Measurements from ENCODE around the gene SYT17. TPM values are rescaled to one million over a fixed set of nuclear protein-coding genes. Genes with fewer than 3 reads are reported as not detected.

The SYT17 gene
- total RNA-seq, 1 donor from 2014 or later, result not detected

DNA sequence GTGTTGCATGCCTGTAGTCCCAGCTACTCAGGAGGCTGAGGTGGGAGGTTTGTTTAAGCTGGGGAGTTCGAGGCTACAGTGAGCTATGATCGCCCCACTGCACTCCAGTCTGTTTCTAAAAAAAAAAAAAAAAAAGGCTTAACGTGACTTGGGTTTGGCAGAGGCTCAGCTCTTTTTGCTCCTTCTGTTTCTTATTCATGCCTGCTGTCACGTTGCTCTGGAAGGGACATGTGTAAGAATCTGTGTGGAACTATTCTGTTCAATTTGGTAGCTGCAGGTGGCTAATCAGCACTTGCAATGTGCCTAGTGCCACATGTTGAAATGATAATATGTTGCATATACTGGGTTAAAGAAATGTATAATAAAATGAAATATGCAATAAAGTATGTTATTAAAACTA lies 20.9 kb upstream of the SYT17 start:
- no peaks in the 10 kb centered on the region for H3K4me1 Mint-ChIP-seq (ENCODE audit: unreplicated experiment)
- peaks cover 44% of the 10 kb centered on the region for H3K27me3 Mint-ChIP-seq (ENCODE audit: unreplicated experiment)
- no peak overlapping the region for H3K27ac Mint-ChIP-seq (ENCODE audit: unreplicated experiment)
- no peaks in the 10 kb centered on the region for H3K36me3 Mint-ChIP-seq (ENCODE audit: unreplicated experiment)
- TF ChIP-seq, protein P1, sequence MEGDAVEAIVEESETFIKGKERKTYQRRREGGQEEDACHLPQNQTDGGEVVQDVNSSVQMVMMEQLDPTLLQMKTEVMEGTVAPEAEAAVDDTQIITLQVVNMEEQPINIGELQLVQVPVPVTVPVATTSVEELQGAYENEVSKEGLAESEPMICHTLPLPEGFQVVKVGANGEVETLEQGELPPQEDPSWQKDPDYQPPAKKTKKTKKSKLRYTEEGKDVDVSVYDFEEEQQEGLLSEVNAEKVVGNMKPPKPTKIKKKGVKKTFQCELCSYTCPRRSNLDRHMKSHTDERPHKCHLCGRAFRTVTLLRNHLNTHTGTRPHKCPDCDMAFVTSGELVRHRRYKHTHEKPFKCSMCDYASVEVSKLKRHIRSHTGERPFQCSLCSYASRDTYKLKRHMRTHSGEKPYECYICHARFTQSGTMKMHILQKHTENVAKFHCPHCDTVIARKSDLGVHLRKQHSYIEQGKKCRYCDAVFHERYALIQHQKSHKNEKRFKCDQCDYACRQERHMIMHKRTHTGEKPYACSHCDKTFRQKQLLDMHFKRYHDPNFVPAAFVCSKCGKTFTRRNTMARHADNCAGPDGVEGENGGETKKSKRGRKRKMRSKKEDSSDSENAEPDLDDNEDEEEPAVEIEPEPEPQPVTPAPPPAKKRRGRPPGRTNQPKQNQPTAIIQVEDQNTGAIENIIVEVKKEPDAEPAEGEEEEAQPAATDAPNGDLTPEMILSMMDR (IDR thresholded peaks at IDR 0.05), result no peak
- no peak for DNase-seq (ENCODE audit: extremely low spot score, unreplicated experiment)
- no peak overlapping the region for H3K4me3 Mint-ChIP-seq (ENCODE audit: unreplicated experiment)
- H3K9me3 Mint-ChIP-seq (ENCODE audit: unreplicated experiment), result peaks cover 6% of the 10 kb centered on the region

DNA sequence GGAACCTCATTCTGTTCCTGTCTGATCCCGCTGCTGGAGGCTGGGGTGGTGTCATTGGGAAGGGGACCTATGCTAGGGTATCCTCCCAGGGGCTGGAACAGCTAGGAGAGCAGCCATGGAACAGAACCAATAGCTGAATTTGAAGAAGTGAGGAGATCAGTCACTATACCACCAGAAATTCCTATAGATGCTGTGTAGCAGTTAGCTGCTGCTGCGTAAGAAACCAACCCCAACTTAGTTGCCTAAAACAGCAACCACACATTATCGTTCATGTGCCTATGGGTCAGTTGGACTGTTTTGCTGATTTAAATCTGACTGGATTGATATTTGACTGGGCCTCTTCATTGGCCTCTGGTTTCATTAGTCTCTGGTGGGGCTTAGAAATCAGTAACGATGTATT lies 20.4 kb upstream of the SYT17 start:
- Mint-ChIP-seq H3K36me3 (ENCODE audit: unreplicated experiment) (no peaks in the 10 kb centered on the region), H3K27me3 (ENCODE audit: unreplicated experiment) (peaks cover 44% of the 10 kb centered on the region), H3K4me1 (ENCODE audit: unreplicated experiment) (no peaks in the 10 kb centered on the region), H3K4me3 (ENCODE audit: unreplicated experiment) (no peak overlapping the region), H3K27ac (ENCODE audit: unreplicated experiment) (no peak overlapping the region), H3K9me3 (ENCODE audit: unreplicated experiment) (peaks cover 6% of the 10 kb centered on the region)
- no peak for DNase-seq (ENCODE audit: extremely low spot score, unreplicated experiment)
- TF ChIP-seq, protein P1 (IDR thresholded peaks at IDR 0.05), result no peak

DNA sequence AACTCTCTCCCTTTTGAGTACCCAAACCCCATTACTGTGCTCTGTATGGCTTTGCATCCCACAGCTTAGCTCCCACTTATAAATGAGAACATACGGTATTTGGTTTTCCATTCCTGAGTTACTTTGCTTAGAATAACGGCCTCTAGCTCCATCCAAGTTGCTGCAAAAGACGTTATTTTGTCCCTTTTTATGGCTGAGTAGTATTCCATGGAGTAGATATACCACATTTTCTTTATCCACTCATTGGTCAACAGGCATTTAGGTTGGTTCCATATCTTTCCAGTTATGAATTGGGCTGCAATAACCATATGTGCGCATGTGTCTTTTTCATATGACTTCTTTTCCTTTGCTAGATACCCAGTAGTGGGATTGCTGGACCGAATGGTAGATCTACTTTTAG lies 19.9 kb upstream of the SYT17 start:
- Mint-ChIP-seq H3K4me3 (ENCODE audit: unreplicated experiment) (no peak overlapping the region), H3K36me3 (ENCODE audit: unreplicated experiment) (no peaks in the 10 kb centered on the region), H3K27me3 (ENCODE audit: unreplicated experiment) (peaks cover 44% of the 10 kb centered on the region), H3K27ac (ENCODE audit: unreplicated experiment) (no peak overlapping the region), H3K9me3 (ENCODE audit: unreplicated experiment) (peaks cover 6% of the 10 kb centered on the region), H3K4me1 (ENCODE audit: unreplicated experiment) (no peaks in the 10 kb centered on the region)
- DNase-seq (ENCODE audit: extremely low spot score, unreplicated experiment), result no peak
- TF ChIP-seq, protein P1 (IDR thresholded peaks at IDR 0.05), result no peak

DNA sequence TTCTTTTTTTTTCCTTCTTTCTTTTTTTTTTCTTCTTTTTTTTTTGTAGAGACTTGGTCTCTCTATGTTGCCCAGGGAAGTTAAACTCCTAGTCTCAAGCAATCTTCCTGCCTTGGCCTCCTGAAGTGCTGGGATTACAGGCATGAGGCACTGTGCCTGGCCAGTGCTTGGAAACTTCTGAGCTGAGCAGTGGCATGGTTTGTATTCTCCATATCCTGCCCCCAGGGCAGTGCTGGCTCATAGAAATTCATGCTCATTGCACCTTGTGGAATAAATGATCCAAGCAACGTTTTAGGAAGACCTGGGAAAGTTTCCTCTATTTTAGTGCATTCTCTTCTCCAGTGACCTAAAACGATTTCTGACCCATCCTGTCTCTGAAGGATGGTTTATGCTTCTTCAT lies 16.7 kb upstream of the SYT17 start:
- Mint-ChIP-seq H3K9me3 (ENCODE audit: unreplicated experiment) (peaks cover 6% of the 10 kb centered on the region), H3K4me1 (ENCODE audit: unreplicated experiment) (no peaks in the 10 kb centered on the region)
- no peak for DNase-seq (ENCODE audit: extremely low spot score, unreplicated experiment)

DNA sequence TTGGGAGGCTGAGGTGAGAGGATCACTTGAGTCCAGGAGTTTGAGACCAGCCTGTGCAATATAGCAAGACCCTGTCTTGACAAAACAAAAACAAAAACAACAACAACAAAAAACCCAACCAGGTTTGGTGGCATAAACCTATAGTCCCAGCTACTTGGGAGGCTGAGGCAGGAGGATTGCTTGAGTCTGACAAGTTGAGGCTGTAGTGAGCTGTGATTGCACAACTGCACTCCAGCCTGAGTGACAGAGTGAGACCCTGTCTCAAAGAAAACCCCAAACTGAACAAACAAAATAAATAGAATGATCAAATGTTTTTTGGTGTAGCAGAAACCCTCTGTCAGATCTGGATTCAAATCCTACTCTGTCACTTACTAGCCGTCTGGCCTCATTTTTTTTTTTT lies 16.0 kb upstream of the SYT17 start:
- H3K36me3 Mint-ChIP-seq (ENCODE audit: unreplicated experiment), result no peaks in the 10 kb centered on the region
- H3K9me3 Mint-ChIP-seq (ENCODE audit: unreplicated experiment), result peaks cover 6% of the 10 kb centered on the region
- H3K4me3 Mint-ChIP-seq (ENCODE audit: unreplicated experiment), result no peak overlapping the region
- peaks cover 44% of the 10 kb centered on the region for H3K27me3 Mint-ChIP-seq (ENCODE audit: unreplicated experiment)
- TF ChIP-seq, protein P1 (IDR thresholded peaks at IDR 0.05), result no peak
- H3K4me1 Mint-ChIP-seq (ENCODE audit: unreplicated experiment), result no peaks in the 10 kb centered on the region
- H3K27ac Mint-ChIP-seq (ENCODE audit: unreplicated experiment), result no peak overlapping the region
- no peak for DNase-seq (ENCODE audit: extremely low spot score, unreplicated experiment)

More for the DNA sequence above, 16.7 kb upstream of the SYT17 start:
- TF ChIP-seq, protein P1 (IDR thresholded peaks at IDR 0.05), result no peak
- Mint-ChIP-seq H3K4me3 (ENCODE audit: unreplicated experiment) (no peak overlapping the region), H3K36me3 (ENCODE audit: unreplicated experiment) (no peaks in the 10 kb centered on the region), H3K27ac (ENCODE audit: unreplicated experiment) (no peak overlapping the region), H3K27me3 (ENCODE audit: unreplicated experiment) (peaks cover 39% of the 10 kb centered on the region)

Measured in osteocyte (in vitro differentiated cells).